T47D (cell line): ENCODE results near the gene LPIN2.

ENCODE experiments used
- DNase-seq, 2 experiments: peaks; one replicate each; pipeline versions ENCODE4 v3.0.0 to v3.0.0-alpha.2; 2011 to 2012; ENCODE audit warnings: low read depth in 1 of 2, low spot score in 1 of 2
- JUND ChIP-seq: IDR thresholded peaks from 2 replicates; pipeline ENCODE4 v1.6.1; 2012; ENCODE audit warnings: low read depth
- in situ Hi-C: cut with HindIII; loops from 2 replicates; pipeline ENCODE4 v1.10.0; 2016; ENCODE audit warnings: low sequenced_read_pairs, low pct_unique_long_range_greater_than_20kb

Gene LPIN2

GRCh38 chr18:2990956-2991640 lies 21.8 kb downstream of the LPIN2 start:
- in situ Hi-C loops: no loop called here
- no peak for TF ChIP-seq JUND
- no peak for DNase-seq

DNA sequence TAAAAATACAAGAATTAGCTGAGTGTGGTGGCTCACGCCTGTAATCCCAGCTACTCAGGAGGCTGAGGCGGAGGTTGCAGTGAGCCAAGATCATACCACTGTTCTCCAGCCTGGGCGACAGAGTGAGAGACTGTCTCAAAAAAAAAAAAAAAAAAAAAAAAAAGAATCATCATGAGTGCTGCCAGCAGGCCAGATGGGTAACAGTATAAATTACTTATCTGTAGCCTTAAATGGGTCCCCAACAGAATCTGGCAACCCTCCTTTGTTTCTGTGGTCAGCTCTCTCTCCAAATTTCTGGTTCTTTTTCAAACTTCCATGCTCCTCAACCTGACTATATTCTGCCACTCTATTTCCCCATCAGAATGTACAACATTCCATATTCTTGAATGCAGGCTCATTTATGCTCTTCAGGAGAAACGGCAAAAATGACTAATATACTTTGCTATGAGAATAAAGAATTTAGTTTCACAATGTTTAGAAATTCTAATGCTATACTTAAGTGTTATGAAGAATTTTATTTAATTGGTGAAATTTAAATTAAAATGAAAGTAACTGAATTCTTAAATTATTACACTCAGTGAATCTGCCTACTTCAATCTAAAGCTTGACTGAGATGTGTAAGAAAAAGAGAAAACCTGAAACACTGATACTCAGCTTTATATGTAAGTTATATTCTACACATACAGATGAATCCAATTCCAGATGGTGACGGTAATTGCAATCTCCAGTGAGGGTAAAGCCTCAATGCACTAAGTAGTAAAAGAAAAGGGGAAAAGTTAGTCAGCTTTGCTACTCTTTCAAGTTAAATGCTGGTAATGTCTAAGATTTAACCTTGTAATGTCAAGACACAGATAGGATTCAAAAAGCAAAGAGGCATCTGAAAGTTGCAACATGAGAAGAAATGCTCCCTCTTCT lies 24.8 kb downstream of the LPIN2 start:
- no peak for DNase-seq
- no peak for TF ChIP-seq JUND
- in situ Hi-C loops: no loop called here

- in situ Hi-C loops: no loop called here
- no peak for TF ChIP-seq JUND
- DNase-seq: no peak
Observed at GRCh38 chr18:2986150-2986865, 26.6 kb downstream of the LPIN2 start.

GRCh38 chr18:2985628-2986027 lies 27.3 kb downstream of the LPIN2 start:
- no peak for DNase-seq
- in situ Hi-C loops: no loop called here

GRCh38 chr18:2984703-2985261 lies 28.2 kb downstream of the LPIN2 start:
- in situ Hi-C loops: no loop called here
- TF ChIP-seq JUND: no peak
- DNase-seq: no peak

More at GRCh38 chr18:2985628-2986027, 27.3 kb downstream of the LPIN2 start:
- TF ChIP-seq JUND: no peak

DNA sequence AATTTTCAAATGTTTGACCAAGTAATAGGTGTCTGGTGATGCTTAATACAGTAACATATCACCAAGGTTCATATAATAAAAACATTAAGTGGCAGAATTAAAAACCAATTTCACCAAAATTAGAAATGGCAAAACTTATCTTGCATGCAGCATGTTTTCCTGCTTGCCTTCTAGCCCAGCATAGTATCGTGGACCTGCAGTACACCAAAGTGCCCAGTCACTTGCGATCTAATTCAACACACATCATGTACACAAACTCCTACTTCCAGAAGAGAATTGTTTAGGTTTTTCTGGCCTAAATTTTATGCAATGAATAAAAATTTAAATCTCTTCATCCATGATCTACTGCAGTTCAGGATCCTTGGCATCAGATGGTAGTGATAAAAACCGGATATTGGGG lies 28.9 kb downstream of the LPIN2 start:
- in situ Hi-C loops: no loop called here
- TF ChIP-seq JUND: no peak
- DNase-seq: no peak

DNA sequence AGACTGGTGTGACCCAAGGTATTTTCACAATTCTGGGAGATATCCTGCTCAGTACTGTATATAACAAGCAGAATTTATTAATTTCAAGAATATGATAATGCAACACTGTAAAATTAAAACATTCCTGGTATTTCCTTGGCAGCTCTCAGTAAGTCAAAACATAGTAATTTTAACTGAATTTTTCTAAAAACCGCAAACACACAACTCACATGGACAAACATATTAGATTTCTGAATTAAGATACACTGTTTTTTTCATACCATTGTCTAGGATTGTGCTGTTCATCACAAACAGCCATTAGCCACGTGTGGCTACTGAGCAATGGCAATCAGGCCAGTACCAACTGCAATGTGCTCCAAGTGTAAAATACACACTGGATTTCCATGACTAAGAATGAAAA lies 29.6 kb downstream of the LPIN2 start:
- TF ChIP-seq JUND: no peak
- no peak for DNase-seq
- in situ Hi-C loops: no loop called here

DNA sequence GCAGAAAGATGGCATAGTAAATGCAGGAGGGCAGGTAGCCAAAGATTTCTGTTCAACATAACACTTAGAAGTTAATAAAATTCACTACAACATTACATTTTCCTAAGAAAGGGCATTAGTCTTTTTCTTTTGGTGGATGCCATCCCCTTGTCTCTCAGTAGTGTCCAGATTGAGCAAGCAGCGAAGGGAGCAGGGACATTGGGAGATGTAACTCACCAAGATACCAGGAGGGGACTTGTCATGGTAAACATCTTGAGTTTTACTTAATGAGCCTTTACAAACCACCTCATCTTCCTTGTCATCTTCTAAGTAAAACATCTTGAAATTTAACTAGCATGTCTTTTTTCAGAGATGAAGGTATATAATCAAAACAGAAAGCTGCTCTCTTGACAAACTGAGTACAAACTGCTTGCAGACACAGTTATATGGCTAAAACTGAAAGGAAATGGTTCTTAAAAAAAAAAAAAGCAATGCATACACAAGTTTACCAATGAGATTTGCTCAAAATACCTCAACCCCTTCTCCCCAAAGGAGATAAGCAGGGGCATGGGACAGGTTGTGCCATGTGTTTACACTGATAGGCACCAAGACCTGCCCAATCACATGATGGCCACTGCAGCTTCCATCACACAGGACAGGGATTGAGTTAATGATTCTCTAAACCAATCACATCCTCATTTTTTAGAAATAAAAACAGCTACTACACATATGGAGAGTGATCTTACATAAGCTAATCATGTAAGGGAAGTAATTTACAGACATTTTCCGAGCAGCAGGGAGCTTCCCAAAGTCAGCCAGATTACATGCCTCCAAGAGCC lies 30.3 kb downstream of the LPIN2 start:
- no peak for TF ChIP-seq JUND

GRCh38 chr18:2982022-2982421 lies 30.9 kb downstream of the LPIN2 start:
- in situ Hi-C loops: no loop called here
- DNase-seq: no peak
- TF ChIP-seq JUND: no peak

More for the DNA sequence above, 30.3 kb downstream of the LPIN2 start:
- DNase-seq: no peak
- in situ Hi-C loops: no loop called here

DNA sequence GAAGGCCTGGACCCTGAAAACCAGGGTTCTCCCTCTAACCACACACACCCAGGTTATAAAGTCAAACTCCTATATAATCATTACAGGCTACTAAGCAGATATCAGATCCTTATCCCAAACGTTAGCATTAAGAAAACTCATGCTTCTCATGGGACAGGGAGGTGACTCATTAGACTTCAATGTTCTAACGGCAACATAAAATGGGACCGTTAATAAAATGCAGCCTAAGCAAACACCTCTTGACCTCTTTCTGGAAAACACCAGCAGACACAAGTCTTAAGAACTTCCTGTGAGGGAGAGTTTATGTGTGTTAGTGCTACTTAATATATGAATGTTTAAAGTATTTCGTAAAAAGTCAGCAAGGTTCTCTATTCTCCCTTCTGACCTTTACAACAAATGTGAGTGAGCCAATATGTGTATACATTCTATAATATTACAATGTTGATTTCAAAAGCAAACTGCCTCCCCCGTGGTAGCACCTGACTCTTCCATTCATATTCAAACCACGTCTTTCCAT lies 31.7 kb downstream of the LPIN2 start:
- no peak for TF ChIP-seq JUND
- in situ Hi-C loops: no loop called here
- no peak for DNase-seq

GRCh38 chr18:2979871-2980790 lies 32.8 kb downstream of the LPIN2 start:
- in situ Hi-C loops: no loop called here
- DNase-seq: no peak
- TF ChIP-seq JUND: no peak
